ENCODE measurements around the gene GALNT2.

GALNT2 gene

DNA sequence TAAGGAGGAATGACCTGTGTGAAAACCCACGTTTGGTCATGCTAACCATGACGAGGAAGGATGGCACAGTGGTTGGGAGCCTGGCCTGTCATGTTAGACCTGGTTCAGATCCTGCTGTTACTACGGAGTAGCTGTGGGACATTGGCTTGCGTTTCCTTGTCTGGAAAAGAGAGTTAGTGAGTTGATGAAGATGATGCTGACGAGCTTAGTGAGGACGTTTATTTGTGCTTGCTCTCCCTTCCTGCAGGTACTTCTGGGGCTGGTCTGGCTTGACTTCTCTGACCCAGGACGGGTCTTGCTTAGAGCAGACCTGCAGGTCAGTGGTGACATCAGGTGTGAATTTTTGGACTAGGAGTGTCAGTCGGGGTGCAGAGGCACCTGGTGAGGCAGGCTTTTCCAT is 14.7 kb downstream of the GALNT2 start:
- no peak overlapping the region for H3K4me3 ChIP-seq (ENCODE audit: low read depth, low read length)
- TF ChIP-seq, protein P1, sequence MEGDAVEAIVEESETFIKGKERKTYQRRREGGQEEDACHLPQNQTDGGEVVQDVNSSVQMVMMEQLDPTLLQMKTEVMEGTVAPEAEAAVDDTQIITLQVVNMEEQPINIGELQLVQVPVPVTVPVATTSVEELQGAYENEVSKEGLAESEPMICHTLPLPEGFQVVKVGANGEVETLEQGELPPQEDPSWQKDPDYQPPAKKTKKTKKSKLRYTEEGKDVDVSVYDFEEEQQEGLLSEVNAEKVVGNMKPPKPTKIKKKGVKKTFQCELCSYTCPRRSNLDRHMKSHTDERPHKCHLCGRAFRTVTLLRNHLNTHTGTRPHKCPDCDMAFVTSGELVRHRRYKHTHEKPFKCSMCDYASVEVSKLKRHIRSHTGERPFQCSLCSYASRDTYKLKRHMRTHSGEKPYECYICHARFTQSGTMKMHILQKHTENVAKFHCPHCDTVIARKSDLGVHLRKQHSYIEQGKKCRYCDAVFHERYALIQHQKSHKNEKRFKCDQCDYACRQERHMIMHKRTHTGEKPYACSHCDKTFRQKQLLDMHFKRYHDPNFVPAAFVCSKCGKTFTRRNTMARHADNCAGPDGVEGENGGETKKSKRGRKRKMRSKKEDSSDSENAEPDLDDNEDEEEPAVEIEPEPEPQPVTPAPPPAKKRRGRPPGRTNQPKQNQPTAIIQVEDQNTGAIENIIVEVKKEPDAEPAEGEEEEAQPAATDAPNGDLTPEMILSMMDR (IDR thresholded peaks at IDR 0.05; ENCODE audit: borderline replicate concordance, insufficient read depth, low read depth, low read length), result no peak

DNA sequence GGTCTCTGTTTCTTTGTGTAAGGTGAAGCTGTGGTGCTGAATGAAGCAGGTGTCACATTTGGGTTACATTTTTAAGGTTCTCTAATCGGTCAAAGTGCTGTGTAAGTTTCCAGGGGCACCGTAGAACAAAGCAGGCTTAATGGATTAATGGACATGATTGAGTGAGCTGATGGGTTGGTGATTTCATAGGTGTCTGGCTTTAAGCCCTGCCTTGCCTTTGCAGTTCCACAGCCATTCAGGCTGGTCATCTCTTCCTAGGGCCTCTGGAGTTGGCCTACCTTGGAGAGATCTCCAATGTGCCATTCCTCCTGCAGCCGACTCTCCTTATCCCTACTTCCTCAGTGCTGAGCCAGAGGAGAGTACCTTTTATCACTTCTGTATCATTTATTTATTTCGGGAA is 15.2 kb downstream of the GALNT2 start:
- H3K4me3 ChIP-seq (ENCODE audit: low read depth, low read length), result no peak overlapping the region
- TF ChIP-seq, protein P1 (IDR thresholded peaks at IDR 0.05; ENCODE audit: borderline replicate concordance, insufficient read depth, low read depth, low read length), result no peak

DNA sequence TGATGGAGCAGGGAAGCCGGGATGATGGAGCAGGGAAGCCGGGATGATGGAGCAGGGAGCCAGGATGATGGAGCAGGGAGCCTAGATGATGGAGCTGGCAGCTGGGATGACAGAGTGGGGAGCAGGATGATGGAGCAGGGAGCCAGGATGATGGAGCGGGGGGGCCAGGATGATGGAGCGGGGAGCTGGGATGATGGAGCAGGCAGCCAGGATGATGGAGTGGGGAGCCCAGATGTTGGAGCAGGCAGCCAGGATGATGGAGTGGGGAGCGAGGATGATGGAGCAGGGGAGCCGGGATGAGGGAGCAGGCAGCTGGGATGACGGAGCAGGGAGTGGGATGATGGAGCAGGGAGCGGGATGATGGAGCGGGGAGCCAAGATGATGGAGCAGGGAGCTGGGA is 16.0 kb downstream of the GALNT2 start:
- TF ChIP-seq, protein P1 (IDR thresholded peaks at IDR 0.05; ENCODE audit: borderline replicate concordance, insufficient read depth, low read depth, low read length), result no peak

DNA sequence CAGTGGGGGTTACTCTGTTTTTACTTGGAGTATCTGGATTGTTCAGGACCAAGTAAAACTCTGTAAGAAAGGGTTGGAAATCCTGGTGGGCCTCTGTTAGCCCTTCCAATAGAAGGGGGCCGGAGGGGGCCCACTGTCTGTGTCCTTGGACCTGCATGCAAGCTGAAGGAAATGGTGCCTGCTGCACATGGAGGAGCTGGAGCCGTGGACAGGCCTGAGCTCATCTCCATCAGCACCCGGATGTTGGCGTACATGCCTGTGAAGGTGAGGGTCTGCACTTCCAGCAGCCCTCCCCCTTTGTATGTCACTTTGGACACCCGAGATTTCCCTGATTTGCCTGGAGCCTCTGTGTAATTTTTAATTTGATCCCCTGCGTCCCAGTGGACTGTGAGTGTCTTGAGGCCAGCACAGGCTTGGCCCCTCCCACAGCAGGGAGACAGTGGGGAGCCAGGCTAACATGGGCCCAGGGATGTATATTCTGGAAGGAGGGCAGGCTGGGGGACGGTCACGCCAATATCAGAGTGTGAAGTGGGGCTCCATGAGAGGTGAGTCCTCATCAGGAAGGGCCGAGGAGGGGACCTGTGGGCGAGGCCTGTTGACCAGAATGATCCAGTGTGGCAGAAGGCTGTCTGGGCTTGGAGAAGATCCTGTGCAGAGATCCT is 16.8 kb downstream of the GALNT2 start:
- no peak overlapping the region for H3K4me3 ChIP-seq (ENCODE audit: low read depth, low read length)

More for the DNA sequence above, 16.0 kb downstream of the GALNT2 start:
- no peak overlapping the region for H3K4me3 ChIP-seq (ENCODE audit: low read depth, low read length)

DNA sequence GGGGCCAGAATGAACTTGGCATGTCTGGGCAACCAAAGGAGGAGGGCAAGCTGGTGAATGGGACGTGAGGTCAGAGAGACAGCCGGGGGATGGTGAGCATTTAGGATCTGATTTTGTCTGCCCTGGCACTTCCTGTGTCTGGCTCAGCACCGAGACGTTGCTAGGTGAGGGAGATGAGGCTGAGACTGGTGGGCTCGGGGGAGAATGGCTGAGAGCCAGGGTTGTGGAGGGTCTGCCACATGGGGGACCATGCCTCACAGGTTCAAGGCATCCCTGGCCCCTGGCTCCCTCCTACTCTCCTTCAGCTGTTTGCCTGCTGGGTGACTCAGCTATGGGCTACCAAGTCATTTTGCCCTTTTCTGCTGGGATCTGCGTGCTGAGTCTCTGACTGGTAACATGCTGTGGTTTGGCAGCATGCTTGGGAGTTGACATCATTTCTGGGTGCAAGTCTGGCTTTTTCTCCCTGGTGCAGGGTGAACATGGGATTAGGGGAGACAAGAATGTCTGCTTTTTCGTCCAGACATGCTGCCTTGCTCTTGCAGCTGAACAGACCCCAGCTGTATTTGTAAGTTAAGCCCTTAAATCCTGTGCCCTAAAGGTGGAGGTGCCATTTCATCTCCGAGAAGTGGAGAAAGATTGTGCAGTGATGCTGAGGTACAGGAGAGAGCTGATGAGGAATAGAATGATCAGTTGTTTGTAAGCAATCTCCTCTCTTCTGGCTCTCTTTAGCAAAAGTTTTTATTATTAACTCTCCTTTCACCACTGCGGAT is 17.6 kb downstream of the GALNT2 start:
- TF ChIP-seq, protein P1 (IDR thresholded peaks at IDR 0.05; ENCODE audit: borderline replicate concordance, insufficient read depth, low read depth, low read length), result no peak
- no peak overlapping the region for H3K4me3 ChIP-seq (ENCODE audit: low read depth, low read length)

More for the DNA sequence above, 16.8 kb downstream of the GALNT2 start:
- TF ChIP-seq, protein P1 (IDR thresholded peaks at IDR 0.05; ENCODE audit: borderline replicate concordance, insufficient read depth, low read depth, low read length), result no peak

DNA sequence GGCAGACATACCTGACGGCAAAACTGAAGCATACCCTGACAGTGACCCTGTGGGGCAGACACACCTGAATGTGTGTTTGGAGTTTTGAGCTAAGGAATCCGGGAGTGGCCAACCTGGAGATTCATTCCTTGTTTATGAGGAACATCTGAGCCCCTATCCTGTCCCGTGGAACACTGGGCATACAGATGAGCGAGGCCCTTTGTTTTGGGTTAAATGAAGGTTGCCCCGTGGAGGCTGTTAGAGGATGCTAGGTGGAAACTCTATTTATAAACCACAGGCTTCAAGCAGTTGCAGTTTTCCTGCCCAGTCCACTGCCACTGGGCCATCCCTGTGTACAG is 18.1 kb downstream of the GALNT2 start:
- TF ChIP-seq, protein P1 (IDR thresholded peaks at IDR 0.05; ENCODE audit: borderline replicate concordance, insufficient read depth, low read depth, low read length), result no peak
- no peak overlapping the region for H3K4me3 ChIP-seq (ENCODE audit: low read depth, low read length)

DNA sequence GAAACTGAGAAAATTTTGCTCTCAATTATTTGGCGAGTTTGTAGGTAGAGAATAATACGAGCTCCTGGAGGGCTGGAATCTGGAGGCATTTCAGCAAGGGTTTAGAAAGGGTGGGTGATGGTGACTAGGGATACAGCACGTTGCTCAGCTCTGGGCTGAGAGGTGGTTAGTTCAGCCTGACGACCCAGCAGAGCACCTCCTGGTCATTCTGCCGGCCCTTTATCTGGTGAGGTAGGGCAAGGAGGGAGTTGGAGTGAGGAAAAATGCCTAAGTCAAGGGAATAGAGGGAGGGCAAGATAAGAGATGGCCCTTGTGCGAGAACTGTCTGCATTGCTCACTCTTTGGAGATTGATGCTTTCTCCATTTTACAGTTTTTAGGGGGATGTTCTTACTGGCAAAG is 19.1 kb downstream of the GALNT2 start:
- TF ChIP-seq, protein P1 (IDR thresholded peaks at IDR 0.05; ENCODE audit: borderline replicate concordance, insufficient read depth, low read depth, low read length), result no peak
- H3K4me3 ChIP-seq (ENCODE audit: low read depth, low read length), result no peak overlapping the region

Measured in GM12875 (cell line).